LNCAP (cell line): ENCODE data around the gene FAM20C.

Experiments used
- CTCF ChIP-seq: fragments of 450-650 bp; IDR thresholded peaks from 2 replicates; pipeline ENCODE4 v1.5.1; 2017; ENCODE audit warnings: mild to moderate bottlenecking

FAM20C gene

GRCh38 chr7:208816-209215 is 16.4 kb downstream of the FAM20C start:
- no peak for TF ChIP-seq CTCF

- TF ChIP-seq CTCF = no peak
These were observed 17.0 kb downstream of the FAM20C start for GRCh38 chr7:209416-209815.

GRCh38 chr7:209906-210305 is 17.5 kb downstream of the FAM20C start:
- TF ChIP-seq CTCF = no peak

GRCh38 chr7:210401-210925 is 18.1 kb downstream of the FAM20C start:
- TF ChIP-seq CTCF = no peak

GRCh38 chr7:211033-211714 is 18.8 kb downstream of the FAM20C start:
- TF ChIP-seq CTCF = no peak

GRCh38 chr7:211715-212058 is 19.3 kb downstream of the FAM20C start:
- TF ChIP-seq CTCF = no peak

GRCh38 chr7:212754-213153 is 20.4 kb downstream of the FAM20C start:
- TF ChIP-seq CTCF = no peak
